Measurements from ENCODE around the gene CFAP119. TPM values are rescaled to one million over a fixed set of nuclear protein-coding genes. Genes with fewer than 3 reads are reported as not detected.
A peak's percentile ranks its signal among the peaks of the same experiment; 100 is the strongest.

CFAP119 gene
- total RNA-seq, 1 experiment from 2014 or later: 5.2 TPM

DNA sequence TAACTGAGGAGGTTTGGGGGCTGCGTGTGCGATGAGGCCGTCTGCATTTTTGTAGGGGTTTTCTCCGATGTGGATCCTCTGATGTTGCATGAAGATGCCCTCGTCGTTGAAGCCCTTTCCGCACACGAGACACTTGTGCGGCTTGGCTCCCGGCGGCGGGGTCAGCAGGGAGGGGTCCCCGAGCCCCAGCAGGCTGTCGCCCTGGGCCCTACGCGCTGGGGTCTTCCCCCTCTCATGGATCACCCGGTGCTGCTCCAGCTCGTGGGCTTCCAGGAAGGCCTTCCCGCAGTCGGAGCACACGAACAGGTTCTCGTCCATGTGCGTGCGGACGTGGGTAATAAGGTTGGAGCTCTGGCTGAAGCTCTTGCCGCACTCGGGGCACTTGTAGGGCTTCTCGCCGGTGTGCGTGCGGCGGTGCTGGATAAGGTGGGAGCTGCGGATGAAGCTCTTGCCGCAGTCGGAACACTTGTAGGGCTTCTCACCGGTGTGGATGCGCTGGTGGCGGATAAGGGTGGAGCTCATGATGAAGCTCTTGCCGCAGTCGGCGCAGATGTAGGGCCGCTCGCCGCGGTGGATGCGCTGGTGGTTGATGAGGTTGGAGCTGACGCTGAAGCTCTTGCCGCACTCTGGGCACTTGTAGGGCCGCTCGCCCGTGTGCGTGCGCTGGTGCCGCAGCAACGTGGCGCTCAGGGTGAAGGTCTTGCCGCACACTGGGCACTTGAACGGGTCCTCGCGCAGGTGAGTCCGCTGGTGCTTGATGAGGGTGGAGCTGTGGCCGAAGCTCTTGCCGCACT lies 20.8 kb upstream of the CFAP119 start:
- DNase-seq (ENCODE audit: low read depth): no peak

DNA sequence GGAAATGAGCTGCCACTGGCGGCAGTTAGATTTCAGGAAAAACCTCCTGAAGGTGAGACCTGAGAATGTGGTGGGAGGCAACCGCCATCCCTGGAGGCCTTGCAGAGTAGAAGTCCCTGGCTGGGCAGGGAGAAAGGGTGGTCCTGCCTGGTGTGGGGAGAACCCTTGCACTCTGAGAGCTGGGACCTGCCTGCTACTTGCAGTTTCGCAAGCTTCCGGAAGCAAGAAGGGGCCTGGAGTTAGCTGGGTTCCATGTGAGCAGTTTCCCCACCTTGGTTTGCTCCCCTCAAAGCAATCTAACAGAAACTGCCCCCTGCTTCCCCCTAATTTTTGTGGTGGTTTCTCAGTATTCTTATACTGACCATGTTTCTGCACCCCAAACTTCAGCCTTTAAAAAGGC lies 18.7 kb upstream of the CFAP119 start:
- no peak for DNase-seq (ENCODE audit: low read depth)

DNA sequence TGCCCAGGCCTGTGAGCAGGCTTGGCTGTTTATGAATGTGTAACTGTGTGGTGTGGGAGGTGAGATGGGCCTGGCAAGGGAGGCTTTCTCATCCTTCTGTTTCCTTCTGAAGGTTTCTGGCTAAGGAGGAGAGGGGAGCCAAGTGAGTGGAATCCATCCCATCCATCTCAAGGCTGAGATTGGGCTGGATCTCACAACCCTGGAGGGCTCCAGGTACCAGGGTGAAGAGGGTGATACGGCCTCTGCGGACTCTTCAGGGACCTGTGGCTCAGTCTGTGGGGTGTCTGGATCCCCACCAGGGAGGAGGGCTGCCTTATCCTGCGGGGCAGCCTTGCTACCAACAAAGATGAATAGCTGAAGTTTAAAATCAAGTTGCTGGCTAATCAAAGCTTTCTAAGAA lies 18.2 kb upstream of the CFAP119 start:
- no peak for DNase-seq (ENCODE audit: low read depth)

DNA sequence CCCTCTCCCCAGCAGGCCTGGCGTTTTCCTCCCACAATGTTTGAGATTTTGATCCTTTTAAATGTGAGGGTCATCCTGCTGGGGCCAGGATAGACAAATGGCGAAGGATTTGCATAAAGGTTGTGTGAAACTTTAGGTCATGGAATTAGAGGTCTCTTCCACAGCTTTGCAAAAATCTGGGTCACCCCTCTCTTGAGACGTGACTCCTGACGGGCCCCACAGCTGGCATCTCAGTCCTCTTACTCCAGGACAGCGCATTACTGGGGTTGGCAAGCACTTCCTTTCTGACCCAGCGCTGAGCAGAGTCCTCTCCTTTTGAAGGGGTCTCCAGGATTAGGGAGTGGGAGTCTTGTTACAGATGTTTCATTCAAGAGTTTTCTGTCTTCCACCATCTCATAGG lies 17.7 kb upstream of the CFAP119 start:
- DNase-seq (ENCODE audit: low read depth): no peak

DNA sequence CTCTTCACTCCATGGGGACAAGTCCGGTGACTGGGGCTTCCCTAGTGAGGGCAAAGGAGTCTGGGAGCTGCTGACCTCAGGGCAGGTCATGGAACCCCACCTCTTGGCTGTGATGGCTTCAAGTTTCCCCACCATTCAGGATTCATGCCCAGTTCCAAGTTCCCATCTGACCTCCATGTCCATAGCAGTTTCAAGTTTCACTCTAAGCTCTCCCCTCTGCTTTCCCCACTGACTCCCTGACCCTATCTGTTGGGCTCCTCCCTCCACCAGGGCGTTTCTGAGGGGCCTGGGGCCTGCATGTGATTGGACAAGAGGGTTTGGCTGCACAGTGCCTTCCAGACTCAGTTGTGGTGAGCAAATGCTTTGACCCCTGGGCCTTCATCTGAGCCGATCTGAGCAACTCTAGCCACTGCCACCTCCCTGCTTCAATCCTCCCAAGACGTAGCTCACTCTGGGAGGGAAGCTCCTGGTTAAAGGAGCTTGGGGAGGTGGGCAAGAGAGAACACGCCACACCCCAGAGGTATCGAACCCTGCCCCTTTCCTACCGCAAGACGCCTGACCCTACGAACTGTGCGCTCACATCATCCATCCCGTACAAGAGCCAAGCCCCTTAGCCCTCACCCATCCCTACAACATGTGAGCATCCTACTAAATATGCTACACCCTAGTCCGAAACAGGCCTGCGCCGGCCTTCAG lies 16.8 kb upstream of the CFAP119 start:
- DNase-seq (ENCODE audit: low read depth): no peak

DNA sequence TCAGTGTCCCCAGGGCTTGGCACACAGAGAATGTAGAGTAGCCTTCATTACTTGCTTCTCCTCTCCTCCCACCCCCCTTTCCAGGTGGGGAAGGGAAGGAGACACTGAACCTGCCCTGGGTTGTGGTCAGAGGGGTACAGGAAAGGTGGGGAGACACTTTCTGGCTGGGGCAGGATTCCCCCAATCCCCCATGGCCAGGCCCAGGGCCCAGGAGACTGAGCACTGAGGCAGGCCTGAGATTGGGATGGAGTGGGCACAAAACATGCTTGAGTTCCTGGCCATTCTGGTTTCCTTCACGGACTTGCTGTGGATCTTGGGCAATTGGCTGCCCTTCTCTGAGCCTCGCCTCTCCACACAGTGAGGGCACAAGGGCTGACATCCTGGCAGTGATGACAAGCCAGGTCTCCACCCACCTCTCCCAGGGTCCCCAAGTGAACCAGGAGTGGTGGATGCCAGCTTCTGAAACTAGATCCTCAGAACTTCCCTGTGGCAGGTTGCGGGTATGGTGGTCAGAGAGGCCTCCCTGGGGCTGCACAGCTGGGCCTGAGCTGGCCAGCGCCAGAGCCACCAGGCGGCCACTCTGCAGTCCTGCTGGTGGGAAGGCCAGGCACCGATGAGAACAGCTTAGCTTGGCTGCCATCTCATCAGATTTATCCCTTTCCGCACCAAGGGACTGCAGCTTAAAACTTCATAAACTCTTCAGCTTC lies 15.9 kb upstream of the CFAP119 start:
- DNase-seq (ENCODE audit: low read depth): peak; percentile 42

DNA sequence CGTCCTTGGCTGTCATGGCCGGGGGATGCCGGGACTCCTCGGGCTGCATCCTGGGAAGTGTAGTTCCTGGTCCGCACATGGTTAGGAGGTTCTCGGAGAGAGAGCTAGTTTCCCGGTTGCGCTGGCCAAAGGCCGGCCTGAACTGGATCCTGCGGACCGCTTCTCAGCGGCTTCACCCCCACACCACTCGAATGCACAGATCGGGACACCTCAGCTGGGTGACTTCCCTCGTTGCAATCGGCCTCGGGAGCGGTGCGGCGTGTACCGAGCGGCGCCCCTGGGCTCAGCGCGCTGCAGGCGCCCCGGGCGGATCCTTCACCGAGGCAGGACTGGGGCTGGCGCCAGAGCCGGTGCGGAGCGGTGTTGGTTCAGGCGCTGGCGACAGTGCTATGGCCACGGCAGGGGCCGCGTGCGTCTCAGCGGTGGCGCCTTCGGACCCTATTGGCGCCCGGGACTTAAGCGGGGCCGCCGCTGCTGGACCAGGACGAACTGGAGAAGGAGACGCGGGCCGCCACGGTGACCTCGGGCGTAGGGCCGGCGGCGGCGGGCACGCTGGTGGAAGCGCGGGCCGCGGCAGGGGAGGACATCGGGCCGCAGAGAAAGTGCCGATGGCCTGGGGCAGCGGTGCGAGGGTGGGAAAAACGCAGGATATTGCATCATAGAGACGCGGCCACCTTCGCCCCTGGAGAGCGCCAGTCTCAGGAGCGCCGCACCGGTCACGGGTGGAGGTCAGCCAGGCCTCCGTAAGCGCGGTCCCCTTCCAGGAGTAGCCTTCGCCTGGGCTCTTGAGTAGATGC lies 13.7 kb upstream of the CFAP119 start:
- peak; percentile 88 for DNase-seq (ENCODE audit: low read depth)

DNA sequence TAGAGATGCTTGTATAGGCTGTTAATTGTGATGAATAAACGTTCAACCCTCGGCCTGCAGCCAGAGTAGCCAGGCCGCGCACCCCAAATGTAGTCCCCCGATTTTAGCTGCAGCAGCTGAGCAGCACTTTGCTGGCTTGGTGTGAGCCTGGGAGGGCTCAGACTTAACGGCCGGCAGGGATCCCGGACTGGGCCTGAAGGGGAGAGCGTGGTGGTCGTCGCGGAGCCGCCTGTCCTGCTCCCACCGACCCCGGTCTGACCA lies 13.2 kb upstream of the CFAP119 start:
- DNase-seq (ENCODE audit: low read depth): no peak

DNA sequence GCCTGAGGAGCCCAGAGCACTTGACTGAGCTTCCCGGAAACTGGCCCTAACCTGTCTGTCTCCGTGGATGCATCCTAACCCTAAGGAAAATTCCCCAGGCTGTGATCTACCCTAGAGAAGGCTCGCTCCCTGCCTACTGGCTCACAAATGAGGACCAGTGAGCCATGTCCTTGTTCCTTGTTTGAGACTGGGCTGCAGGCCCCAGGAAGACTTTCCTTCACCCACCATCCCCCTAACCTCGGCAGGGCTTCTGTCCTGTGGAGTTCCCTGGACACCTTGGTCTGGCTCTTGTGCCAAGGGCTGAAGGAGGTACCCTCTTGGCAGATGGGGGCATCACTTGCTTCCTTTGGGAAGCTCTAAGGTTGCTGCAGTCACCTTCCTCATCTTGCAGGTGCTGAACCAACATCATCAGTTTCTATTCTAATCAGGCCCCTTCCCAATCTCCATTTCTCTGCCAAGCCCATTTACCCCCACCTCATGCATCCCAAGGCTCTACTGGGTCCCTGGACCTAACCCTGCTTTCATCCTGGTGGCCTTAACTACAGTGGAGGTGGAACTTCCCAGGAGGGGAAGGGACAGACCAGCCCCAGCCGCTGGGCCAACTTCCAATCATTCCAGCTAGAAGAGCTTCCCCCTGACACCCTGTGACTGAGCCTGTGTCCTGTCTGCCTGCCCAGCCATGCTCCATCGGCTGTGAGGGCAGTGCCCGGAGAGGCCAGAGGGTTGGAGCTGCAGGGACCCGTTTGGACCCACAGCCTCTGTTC lies 12.7 kb upstream of the CFAP119 start:
- no peak for DNase-seq (ENCODE audit: low read depth)

DNA sequence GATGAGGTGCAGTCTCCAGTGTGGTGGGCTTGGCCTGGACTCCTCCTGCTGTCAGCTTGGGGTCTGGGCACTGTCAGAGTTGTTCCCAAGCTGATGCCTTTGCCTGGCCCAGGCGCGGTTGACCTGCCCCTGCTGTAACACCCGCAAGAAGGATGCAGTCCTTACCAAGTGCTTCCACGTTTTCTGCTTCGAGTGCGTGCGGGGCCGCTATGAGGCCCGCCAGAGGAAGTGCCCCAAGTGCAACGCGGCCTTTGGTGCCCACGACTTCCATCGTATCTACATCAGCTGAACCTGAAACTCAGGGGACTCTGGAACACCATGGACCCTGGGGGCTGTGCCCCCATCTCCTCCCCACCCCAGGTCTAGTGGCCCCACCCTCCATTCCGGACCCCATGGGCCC lies 12.0 kb upstream of the CFAP119 start:
- DNase-seq (ENCODE audit: low read depth): no peak

DNA sequence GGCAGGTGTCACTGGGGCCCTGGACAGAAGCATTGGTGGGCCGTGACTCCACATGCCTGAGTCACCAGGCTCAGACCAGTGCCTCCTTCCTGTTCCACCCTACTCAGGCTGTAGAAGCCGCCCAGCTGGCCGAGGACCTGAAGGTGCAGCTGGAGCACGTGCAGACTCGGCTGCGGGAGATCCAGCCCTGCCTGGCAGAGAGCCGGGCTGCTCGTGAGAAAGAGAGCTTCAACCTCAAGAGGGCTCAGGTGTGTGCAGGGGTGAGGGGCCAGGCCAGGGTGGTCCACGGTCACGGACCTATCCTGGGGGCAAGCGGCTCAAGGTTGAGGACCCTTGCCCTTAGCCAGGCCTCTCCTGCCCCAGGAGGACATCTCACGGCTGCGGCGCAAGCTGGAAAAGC lies 9.9 kb upstream of the CFAP119 start:
- DNase-seq (ENCODE audit: low read depth): no peak

DNA sequence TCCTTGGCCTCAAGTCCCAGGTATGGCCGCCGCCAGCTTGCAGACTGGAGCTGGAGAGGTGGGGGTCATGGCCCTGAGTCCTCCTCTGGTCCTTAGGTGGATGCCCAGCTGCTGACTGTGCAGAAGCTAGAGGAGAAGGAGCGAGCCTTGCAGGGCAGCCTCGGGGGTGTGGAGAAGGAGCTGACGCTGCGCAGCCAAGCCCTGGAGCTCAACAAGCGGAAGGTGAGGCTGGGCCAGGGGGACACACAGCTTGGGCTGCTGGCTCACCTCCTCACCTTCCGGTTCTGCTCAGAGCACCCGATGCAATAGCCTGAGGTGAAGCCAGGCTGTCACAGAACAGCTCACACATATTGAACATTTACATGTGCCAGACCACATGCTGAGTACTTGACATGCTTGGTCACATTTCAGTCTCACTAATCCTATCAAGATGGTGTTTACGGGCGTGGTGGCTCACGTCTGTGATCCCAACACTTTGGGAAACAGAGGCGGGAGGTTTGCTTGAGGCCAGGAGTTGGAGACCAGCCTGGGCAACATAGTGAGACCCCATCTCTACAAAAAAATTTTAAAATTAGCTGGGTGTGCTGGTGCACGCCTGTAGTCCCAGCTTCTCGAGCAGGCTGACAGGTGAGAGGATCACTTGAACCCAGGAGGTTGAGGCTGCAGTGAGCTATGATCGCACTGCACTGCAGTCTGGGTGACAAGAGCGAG lies 7.7 kb upstream of the CFAP119 start:
- no peak for DNase-seq (ENCODE audit: low read depth)

DNA sequence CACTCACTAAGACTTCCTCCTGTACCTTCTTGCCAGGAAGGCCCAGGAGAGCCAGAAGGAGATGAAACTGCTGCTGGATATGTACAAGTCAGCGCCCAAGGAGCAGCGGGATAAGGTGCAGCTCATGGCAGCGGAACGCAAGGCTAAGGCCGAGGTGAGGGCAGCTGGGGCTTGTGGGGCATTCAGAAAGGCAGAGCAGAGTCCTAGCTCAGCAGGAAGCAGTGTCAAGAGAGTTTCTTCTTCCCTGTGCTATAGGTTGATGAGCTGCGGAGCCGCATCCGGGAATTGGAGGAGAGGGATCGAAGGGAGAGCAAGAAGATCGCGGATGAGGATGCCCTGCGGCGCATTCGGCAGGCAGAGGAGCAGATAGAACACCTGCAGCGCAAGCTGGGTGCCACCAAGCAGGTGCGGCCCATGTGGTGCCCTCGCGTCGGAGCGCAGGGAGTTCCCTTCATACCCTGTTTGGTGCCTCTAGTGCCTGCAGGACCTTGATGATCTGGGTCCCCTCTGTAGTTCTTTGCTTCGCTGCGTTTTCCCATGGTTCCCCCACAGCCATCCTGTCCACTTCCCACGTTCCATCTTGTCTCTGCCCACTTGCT lies 6.8 kb upstream of the CFAP119 start:
- no peak for DNase-seq (ENCODE audit: low read depth)

DNA sequence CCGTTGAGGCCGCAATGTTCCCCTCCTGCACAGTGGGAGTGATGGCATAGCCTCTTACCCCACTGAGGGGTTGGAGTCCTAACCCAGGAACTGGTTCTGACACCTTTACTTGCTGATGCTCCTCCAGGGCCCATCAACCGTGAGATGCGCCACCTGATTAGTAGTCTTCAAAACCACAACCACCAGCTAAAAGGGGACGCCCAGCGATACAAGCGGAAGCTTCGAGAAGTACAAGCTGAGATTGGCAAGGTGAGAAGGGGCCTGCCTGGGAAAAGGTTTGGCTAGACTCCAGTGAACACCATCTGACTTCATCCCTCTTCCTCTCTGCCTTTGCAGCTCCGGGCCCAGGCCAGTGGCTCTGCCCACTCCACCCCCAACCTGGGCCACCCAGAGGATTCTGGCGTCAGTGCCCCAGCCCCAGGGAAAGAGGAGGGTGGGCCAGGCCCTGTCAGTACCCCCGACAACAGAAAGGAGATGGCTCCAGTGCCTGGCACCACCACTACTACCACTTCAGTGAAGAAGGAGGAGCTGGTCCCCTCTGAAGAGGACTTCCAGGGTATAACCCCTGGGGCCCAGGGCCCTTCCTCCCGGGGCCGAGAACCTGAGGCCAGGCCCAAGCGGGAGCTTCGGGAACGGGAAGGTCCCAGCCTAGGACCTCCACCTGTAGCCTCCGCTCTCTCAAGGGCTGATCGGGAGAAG lies 6.1 kb upstream of the CFAP119 start:
- DNase-seq (ENCODE audit: low read depth): no peak

DNA sequence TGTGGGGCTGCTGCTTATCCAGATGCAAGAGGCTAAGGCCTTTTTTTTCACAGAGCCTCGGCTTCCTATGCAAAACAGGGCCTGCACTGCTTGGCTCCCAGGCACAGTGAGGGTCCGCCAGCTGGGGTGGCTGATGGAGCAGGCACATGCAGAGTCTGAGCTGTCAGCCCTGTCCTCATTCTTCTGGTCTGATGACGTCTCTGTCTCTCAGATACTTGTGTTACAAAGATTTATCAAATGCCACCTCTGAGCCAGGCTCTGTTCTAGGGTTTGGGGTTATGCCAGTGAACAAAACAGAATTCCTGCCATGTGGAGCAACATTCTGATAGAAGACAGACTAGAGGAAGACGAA lies 5.0 kb upstream of the CFAP119 start:
- DNase-seq (ENCODE audit: low read depth): no peak

DNA sequence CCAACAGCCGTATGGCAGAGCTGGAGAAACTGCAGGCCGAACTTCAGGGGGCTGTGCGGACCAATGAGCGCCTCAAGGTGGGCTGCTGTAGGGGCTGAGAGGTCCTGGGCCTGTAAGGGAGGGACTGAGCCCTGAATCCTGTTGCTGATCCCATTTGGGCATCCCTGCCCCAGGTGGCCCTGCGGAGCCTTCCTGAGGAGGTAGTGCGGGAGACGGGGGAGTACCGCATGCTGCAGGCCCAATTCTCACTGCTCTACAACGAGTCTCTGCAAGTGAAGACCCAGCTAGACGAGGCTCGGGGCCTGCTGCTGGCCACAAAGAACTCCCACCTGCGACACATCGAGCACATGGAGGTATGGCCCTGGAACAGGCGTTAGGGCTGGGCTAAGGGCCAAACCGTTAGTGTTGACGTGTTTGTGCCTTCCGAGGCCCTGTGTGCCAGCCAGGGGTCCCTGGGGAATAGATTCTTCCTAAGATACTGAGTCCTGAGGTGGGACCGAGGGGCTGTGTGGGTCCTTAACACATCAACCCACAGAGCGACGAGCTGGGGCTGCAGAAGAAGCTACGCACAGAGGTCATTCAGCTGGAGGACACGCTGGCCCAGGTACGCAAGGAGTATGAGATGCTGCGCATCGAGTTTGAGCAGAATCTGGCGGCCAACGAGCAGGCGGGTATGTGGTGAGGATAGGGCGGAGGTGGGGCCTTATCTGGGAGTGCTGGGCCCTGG lies 4.5 kb upstream of the CFAP119 start:
- no peak for DNase-seq (ENCODE audit: low read depth)

DNA sequence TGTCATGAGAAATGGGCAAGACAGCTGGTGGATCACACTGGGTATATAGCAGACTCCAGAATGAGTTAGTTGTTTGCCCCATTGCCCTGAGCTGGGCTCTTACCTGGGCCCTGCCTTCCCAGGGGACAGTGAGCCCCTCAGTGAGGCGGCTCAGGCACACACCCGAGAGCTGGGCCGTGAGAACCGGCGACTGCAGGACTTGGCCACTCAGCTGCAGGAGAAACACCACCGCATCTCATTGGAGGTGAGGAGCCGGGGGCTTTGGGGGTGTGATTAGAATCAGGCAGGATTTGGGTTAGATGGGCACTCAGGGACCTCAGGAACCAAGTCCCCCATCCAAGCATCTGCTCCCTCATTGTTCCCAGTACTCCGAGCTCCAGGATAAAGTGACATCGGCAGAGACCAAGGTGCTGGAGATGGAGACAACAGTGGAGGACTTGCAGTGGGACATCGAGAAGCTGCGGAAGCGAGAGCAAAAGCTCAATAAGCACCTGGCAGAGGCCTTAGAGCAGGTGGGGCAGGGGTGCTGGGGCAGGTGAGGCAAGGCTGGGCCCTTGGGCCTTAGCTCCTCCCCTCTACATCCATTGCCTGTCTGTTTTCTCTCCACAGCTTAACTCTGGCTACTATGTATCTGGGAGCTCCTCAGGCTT lies 3.1 kb upstream of the CFAP119 start:
- DNase-seq (ENCODE audit: low read depth): no peak

DNA sequence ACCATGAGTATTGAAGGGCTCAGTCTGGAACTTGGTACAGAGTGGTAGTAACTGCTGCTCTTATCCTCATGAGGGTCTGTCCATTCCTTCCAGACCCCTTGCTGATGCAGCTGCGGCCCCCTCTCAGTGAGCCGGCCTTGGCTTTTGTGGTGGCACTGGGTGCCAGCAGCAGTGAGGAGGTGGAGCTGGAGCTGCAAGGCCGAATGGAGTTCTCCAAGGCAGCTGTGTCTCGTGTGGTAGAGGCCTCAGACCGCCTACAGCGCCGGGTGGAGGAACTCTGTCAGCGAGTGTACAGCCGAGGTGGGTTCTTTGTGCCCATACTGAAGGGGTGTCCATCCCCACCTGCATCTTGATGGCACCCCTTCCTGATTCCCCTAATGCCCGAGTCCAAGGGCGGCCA lies 2.2 kb upstream of the CFAP119 start:
- no peak for DNase-seq (ENCODE audit: low read depth)

All from M059J (cell line).